NCI-H2029 treated with DMSO at 0.1 percent for 48 hours (cell line): ENCODE measurements around the gene SMIM38.
"Not testable (repeated sequence)": the region's sequence is repeated elsewhere in the genome, so short reads cannot be mapped to it uniquely, and the experiment has no call there.

Experiments
- DNase-seq: peaks from one replicate; lab custom pipeline; 2025; lab: John Stamatoyannopoulos, UW

SMIM38 gene

DNA sequence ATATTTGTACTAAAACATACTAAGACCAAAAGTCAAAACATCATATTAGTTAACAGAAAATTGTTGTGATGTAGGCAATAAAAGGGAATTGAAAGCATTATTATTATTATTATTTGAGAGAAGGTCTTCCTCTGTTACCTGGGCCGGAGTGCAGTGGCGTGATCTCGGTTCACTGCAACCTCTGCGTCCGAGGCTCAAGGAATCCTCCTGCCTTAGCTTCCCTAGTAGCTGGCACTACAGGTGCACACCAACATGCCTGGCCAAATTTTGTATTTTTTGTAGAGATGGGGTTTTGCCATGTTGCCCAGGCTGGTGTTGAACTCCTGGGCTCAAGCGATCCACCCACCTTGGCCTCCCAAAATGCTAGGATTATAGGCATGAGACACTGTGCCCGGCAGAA is 15.6 kb upstream of the SMIM38 start:
- DNase-seq, result not testable (repeated sequence)

DNA sequence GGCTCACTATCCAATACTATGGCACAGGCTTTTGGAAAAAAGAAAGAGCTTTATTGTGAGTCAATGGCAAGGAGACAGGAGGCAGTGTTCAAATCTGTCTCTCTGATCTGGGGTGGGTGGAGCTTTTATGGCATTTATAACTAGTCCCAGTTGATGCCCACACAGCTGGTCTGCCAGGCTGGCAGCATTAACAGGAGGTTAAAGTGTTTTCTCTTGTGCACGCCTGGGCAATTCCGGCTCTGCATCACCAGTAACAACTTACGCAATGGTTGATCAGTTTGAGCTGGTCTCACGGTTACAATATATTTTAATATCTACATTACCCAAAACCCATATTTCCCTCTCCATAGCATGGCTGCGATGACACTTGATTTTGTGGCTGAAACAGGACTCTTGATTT is 15.1 kb upstream of the SMIM38 start:
- no peak for DNase-seq

DNA sequence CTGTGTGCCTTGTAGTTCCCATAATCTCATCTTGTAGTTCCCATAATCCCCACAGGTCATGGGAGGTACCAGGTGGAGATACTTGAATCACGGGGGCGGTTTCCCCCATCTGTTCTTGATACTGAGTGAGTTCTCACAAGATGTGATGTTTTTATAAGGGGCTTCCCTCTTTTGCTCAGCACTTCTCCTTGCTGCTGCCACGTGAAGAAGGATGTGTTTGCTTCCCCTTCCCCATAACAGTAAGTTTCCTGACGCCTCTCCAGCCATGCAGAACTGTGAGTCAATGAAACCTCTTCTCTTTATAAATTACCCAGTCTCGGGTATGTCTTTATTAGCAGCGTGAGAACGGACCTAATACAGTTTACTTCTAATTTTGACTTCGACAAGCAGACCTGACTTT is 14.0 kb upstream of the SMIM38 start:
- DNase-seq, result no peak

DNA sequence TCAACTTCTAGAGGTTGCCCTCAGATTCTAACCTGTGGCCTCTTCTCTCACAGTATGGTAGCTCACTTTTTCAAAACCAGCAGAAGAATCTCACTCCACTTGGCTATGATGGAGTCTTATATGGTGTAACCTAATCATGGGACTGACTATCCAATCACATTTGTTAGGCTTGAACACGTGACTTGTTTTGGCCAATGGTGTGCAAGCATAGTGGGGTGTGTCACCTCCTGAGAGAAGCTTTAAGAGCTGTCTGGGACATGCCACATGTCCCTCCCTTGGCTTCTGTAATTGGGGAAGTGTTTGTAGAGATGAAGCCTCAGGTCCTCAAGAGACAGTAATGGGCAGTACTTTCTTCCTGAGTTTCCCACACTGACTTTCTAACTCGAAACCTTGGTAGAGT is 12.8 kb upstream of the SMIM38 start:
- no peak for DNase-seq

DNA sequence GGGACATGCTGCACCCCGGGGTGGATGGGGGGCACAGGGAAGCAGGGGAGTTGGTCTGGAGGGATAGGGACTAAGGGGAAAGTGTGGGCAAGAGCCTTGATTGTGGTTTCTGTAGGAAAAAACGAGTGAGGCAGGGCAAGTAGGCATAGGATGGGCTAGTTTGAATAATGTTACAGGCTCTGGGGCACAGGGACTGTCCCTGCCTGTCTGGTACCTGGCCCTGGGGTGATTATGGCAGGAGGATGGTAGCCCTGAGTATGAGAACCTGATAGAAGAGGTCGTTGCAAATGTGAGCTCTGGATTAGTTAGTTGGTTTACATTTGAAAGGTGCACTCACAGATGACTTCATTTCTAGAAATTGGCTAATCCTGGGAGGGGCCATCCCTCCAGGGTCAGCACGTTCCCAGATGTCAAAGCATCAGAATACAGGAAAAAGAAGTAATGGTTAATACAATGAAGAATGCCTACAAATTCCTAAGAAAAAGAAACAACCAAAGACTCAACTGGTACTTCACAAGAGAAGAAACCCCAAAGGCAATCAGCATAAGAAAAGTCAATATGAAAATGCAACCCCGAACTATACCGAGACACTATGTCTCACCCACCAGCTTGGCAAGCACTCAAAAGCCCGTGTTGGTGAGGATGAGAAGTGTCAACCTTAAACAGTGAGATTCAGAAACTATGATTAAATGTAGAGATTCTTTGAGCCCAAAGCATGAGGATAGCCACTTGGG is 11.3 kb upstream of the SMIM38 start:
- DNase-seq, result no peak

DNA sequence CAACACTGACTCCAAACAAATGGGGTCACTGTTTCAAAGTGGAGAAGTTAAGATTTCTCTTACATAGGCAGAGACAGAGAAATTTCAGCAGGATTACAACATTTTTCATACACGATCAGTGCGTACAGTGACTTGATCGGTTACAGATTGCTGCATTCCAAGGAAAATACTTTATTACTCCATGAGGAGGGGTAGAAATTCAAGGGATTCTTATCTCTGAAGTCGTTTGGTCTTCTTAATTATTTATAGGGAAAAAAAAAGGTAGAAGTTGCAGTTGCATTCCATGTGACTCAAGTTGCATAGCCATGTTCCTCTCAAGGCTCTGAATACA is 10.7 kb upstream of the SMIM38 start:
- no peak for DNase-seq

DNA sequence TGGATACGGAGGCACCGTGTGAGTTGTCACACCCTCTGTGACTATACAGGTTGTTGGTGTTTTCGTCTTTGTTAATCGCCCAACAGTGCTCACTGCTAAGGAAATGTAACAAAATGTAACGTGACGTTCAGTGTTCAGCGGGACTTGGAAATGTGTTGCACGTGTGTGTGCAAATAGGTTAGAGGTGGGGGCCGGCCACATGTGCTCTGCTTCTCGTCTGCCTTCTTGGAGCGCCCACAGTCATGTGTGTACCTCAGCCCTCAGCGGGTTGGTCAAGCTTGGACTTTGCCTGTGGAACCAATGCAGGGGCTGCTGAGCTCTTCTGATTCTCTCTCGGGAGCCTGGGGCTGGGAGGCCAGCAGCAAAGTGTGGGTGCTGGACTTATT is 7.4 kb upstream of the SMIM38 start:
- DNase-seq, result no peak

DNA sequence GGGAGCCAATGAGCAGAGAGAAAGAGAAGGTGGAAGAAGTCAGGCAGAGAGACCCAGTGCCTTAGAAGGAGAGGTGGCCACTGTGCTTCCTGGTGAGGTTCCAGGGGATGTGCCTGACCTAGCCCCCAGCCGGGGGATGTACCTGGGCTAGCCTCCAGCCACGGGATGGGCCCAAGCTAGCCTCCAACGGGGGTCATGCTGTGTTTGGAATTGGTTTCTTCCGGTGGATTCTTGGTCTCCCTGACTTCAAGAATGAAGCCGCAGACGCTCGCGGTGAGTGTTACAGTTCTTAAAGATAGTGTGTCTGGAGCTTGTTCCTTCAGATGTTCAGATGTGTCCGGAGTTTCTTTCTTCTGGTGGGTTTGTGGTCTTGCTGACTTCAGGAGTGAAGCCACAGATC is 6.9 kb upstream of the SMIM38 start:
- no peak for DNase-seq

DNA sequence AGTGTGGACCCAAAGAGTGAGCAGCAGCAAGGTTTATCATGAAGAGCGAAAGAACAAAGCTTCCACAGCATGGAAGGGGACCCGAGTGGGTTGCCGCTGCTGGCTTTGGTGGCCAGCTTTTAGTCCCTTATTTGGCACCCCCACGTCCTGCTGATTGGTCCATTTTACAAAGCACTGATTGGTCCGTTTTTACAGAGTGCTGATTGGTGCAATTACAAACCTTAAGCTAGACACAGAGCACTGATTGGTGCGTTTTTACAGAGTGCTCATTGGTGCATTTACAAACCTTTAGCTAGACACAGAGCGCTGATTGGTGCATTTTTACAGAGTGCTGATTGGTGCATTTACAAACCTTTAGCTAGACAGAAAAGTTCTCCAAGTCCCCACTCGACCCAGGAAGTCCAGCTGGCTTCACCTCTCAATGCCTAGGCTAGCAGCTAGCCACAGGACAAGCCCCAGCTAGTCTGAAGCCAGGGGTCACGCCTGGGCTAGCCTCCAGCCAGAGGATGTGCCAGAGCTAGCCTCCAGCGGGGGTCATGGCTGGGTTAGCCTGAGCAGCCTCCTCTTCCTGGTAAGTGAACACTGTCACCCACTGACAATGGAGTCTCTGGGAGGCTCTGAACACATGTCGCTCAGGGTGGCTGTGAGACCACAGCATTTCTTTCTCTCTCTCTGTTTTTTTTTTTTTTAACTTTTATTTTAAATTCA is 6.2 kb upstream of the SMIM38 start:
- DNase-seq, result not testable (repeated sequence)

DNA sequence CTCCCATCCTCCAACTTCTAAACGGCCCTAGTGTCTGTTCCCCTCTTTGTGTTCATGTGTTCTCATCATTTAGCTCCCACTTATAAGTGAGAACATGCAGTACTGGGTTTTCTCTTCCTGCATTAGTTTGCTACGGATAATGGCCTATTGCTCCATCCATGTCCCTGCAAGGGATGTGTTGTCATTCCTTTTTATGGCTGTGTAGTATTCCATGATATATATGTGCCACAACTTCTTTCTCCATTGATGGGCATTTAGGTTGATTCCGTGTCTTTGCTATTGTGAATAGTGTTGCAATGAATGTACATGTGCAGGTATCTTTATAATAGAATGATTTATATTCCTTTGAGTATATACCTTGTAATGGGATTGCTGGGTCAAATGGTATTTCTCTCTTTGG is 5.6 kb upstream of the SMIM38 start:
- no peak for DNase-seq

DNA sequence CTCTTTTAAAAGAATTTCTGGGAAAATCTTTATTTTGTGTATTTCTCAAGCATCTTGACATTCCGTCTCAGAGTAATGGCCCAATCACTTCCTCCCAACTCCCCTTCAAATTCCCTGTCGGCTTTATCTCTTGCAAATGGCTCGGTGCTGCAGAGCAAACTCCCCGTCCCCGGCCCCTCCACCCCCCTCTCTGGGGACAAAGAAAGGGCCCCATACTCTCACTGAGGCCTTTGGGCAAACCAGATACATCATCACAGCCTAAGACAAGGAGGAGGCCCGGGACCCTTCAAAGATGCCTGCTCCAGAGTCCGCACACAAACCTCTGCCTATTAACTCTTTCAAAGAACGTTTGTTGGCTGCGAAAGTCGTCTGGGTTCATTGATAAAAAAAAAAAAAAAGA is 3.9 kb upstream of the SMIM38 start:
- no peak for DNase-seq

DNA sequence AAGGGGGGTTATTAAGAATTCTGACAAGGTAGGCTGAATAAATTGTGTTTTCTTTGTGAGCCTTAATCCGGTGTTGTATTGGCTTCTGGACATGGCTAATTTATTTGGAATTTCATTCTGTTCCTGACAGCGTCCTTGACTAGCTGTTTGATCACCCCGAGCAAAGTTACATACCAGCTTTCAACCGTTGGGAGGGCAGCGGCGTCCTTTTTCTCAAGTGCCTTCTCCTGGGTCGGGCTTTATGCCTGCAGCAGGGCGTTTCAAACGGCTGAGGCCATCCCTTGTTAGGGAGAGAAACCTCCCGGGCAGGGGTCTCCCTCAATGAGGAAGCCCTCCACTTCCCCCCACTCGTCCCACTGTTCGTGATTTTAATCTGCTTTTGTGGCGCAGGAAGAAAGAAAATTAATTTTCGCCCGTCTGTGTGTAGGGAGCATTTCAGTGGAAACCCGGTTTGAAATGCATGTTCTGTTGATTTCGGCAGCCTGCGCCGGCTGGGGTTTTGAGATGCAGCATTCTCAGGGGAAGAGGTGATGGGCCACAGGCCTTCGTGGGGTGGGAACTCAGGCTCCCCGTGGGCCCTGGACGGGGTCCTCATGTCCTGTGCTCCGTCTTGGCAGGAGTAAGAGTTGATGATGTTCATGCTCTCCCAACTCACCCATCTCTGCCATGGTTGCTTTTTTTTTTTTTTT is 2.9 kb upstream of the SMIM38 start:
- no peak for DNase-seq

DNA sequence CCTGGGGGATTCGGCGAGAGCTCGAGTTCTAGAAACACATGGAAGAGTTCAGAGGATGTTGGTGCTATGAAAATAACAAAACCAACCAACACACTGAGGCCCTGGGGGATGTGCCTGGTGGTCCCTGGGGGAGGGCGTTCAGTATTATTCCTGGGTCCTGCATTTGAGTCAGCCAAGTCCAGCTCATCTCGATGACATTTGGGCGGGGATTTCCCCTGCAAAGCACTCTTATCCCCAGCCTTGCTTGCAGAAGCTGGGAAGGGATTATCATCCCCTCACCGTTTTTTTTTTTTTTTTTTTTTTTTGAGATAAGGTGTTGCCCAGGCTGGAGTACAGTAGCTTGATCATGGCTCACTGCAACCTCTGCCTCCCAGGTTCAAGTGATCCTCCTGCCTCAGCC is 2.1 kb upstream of the SMIM38 start:
- no peak for DNase-seq

DNA sequence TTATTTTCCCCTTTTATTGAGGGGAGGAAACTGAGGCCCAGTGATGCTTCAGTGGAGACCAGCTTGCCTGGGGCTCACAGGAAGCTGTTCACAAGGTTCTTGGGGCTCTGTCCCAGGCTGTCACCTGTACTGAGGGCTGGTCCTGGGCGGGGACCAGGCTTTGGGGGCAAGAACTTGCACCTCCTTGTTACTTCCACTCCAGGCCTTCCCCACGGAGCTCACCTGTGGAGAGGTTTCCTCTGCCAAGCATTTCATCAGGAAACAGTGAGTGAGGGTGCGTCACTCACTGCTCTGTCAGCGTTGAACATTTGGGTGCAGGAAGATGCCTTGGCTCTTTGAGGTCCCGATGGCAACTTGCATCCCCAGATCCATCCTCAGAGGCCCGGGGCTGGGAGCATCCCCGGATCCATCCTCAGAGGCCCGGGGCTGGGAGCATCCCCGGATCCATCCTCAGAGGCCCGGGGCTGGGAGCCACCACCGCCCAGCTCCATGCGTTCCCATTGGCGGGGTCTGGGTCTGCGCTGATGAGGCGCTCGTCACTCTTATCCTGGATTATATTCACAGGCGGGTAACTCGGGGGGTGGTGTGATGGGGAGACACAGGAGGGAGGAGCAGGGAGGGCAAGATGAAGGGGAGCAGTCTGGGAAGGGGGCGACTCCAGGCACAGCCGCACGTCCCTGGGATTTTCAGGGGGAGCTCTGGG is 1.4 kb upstream of the SMIM38 start:
- DNase-seq, result no peak

DNA sequence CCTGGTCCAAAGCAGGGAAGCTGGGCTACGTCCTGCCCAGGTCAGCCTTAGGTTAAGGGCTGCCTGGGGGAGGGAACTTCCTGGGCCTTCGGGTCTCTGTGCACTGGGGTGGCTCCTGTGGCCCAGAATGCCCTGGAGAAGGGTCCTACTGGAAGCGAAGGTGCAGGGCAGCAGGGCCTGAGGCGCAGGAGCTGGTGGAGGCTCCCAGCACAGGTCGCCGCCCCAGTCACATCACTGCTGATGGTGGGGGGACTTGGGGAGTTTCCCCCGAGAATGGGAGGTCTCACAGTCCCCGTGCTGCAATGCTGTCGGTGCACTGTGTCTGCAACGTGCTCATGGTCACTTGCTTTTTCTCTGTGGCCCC is 815 bp upstream of the SMIM38 start:
- no peak for DNase-seq

DNA sequence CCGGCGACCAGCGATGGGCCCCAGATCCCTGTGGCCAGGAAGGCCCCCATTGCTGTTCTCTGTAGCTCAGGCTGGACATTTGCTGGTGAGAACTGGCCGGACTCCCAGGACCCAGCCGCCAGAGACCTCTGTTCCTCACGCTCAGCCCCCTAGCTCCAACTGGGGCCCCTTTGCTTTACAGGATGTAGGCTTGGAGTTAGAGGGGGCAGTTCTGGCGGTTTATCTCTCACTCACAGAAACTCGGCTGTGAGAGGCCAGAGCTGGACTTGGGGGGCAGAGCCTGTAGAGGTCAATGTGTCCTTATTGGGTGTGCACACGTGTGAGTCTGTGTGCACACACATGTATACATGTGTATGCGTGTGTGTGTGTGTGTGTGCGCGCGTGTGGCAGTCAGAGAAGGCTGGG is 502 bp downstream of the SMIM38 start:
- DNase-seq, result no peak

DNA sequence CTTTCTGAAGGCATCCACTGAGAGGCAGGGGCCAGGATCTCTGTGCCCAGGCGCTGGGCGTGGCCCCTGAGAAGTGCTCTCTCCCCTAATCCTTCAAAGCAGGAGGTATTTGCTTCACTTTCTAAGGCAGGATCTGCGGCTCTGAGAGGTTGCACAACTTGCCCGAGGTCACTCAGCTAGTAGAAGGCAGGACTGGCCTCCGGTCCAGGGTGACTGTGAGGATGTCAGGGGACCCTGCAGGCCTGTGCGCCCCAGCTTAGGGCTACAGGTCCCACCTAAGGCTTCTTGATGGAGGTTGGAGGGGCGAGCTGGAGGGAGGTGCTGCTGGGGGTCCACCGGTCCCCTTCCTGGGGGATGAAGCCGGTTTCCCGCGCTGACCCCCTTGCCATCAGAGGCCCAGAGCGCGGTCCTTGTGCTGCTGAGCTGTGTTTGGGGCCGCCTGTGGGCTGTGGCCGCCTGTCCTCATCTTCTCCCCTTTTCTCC is 979 bp downstream of the SMIM38 start:
- DNase-seq, result no peak

DNA sequence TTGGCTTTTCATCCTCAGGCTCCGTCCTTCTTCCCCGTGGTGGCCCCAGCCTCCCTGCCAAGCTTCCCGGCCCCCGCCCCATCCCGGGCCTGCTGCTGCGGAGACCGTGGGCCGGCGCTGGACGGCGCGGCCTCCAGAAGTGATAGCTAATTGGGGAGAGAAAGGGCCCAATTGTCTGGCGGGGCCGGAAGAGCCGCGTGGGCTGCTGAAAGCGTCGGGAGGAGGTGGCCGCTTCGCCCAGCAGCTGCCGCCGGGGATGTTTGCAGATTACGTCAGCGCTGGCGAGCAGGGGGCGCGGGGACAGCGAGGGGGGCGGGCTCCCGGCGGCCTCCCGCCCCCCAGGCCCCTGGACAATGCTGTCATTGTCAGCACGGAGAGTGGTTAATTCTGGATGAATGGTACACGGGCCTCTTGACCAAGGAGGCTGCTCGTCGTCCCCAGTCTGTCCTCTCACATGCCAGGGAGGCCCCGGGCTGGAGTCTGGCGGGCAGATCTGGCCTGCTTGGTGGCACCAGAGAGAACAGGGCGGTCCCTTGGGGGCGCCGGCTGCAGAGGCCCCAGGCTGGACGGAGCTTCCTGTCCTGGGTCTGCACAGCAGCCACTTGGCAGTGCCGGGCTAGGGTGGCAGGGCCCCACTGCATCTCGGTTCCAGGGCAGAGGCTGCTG is 1.6 kb downstream of the SMIM38 start:
- DNase-seq, result no peak

DNA sequence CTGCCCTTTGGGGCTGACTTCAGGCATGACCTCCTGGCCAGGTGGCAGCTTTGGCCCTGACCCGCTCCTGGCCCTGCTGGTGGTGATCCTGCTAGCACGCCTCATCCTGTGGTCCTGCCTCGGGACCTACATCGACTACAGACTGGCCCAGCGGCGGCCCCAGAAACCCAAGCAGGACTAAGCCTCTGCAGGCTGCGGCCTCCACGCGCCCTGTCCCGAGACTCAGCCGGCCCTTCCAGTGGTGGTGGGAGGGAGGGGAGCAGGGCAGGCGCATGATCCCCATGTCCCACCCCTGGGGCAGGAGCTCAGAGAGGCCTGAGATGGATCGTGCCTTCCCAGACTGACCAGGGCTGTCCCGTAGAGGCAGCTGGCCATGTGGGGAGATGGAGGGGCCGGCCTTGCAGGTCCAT is 2.1 kb downstream of the SMIM38 start:
- DNase-seq, result no peak

DNA sequence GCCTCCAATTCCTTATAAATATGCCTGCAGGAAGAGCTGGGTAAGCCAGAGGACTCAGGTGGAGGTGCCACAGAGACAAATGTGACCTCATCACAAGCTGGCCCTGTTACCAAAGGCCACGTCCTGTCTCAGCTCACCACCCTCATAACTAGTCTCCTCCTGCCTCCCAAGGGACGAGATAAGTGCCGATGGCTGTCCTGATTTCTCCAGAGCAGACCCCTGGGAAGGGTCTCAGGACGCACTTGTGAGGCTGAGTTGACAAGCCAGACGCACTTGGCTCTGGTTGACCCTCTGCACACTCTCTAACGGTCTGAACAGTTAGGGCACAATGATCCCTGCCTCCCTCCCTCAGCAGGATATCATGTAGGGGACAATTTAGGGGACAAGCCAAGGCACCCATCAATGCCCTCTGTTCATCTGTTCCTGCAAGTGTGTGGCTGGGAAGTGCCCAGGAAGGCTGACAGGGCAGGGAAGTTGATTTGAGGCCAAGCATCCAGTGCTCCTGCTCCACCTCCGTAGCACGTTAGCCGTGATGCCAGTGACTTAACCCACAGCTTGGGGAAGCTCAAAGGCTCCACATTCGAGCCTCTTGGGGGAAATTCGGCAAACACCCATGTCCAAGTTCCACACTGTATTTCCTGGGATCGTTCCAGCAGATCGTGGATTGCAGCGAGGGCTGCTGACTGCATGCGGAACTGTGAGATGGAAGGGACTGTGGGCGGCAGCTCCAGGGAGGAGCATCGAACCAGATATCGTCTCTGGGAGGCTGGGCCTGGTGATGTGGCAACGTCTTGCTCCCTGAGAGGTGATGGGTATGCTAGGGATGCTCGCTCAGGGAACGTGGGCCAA is 2.8 kb downstream of the SMIM38 start:
- no peak for DNase-seq

DNA sequence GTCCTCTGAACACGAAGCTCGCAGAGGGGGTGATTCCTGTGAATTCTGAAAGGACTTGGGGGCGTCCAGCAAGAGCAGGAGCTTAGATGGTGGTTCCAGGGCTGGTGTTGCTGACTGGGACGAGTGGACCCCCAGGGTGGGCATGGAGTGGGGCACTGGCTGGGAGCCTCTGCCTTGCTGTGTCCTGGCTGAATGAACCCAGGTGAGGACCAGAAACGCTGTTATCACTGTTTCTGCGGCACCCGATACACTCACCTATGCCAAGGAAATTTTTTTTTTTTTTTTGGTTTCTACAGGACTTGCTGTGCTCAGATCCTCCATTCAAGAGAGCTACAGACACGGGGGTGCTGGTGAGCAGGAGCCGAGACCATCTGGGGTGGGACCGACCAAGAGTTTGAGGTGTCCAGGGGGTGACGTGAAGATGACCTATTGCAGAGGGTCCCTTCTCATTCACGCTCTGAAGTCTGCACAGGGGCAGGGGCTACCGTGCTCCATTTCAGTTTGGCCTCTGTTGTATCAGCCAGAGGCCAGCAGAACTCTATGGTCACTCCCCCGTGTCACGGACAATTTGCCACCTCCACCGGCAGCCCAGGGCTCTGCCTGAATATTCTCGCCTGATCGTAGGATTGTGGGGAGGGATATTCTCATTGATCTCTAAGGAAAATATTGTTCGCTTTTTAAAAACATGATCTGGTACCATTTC is 3.6 kb downstream of the SMIM38 start:
- no peak for DNase-seq
